Activated CD4-positive, alpha-beta T cell treated with anti-CD3 and anti-CD28 coated beads for 24 hours (primary cell): ENCODE measurements around the gene LGALSL.

Experiments
- DNase-seq, 2 donors: peaks; one replicate each; pipeline ENCODE4 v3.0.0-alpha.2; 2020; ENCODE audit warnings: low read depth in 2 of 2

LGALSL gene

DNA sequence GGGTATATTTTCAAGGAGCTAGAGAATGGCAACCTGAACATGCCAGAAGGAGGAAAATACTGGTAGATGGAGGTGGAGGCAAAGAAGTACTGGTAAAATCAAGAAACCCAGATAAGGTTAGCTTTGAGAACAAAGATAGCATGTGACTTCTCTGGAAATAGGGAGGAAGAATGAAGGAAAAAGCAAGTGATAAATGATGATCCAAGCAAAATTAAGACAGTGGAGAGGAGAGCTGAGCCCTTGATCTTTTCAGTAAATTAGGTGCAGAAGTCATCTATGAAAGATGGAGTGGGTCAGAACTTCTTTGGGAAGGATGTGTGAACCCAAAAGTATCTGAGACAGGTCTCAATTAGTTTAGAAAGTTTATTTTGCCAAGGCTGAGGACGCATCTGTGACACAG, 44.5 kb downstream of the LGALSL start:
- no peak for DNase-seq

DNA sequence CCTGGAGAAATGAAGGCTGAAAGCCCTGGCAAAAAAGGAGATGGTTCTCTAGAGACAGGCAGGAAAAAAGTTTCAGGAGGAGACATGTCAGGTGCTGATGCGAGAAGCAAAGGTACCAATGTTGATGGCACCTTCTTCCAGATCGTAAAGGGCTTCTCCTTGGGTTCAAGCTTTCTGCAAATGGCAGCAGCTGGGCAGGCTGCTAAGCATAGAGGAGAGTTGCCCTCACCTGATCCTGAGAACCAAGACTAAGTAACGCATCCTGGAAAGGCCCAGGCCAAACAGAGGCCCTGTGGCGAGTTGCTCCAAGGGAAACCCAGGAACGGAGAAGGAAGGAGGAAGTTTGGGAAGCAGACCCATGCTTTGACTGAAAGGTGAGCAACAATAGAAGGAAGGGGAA, 46.6 kb downstream of the LGALSL start:
- no peak for DNase-seq

DNA sequence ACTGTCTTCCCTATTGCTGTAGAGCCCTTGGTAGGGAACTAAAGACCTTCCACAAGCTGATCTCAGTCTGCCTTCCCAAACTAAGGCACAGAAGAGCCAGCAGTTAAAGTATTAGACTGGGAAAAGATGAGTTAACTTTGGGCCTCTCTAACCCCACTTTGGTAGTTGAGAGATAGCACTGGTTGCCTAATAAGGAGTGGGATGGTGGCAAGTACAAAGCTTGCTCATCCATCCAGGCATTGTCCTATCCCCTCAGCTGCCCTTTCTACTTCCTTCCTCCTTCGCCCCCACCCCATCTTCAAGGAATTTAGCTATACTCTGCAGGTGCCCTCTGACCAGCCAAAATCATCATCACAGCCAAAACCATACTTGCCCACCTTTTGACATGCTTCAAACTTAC, 48.0 kb downstream of the LGALSL start:
- no peak for DNase-seq

DNA sequence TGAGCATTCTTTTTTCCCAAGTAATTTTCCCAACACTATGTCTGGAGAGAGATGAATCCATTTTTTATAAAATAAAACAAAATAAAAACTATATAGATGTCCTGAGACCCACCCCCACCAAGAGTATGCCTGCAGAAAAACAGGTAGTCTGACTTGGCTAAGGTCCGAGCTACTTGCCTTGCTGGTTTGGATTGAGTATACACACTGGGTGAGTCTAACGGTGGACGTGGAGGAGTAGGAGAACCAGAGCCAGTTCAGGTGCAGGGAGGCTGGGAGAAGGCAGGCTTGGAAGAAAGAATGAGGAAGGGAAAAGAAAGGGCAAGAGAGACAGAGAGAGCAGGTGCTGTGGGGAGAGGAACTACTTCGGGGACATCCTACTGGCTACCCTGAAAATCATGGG, 48.9 kb downstream of the LGALSL start:
- no peak for DNase-seq

DNA sequence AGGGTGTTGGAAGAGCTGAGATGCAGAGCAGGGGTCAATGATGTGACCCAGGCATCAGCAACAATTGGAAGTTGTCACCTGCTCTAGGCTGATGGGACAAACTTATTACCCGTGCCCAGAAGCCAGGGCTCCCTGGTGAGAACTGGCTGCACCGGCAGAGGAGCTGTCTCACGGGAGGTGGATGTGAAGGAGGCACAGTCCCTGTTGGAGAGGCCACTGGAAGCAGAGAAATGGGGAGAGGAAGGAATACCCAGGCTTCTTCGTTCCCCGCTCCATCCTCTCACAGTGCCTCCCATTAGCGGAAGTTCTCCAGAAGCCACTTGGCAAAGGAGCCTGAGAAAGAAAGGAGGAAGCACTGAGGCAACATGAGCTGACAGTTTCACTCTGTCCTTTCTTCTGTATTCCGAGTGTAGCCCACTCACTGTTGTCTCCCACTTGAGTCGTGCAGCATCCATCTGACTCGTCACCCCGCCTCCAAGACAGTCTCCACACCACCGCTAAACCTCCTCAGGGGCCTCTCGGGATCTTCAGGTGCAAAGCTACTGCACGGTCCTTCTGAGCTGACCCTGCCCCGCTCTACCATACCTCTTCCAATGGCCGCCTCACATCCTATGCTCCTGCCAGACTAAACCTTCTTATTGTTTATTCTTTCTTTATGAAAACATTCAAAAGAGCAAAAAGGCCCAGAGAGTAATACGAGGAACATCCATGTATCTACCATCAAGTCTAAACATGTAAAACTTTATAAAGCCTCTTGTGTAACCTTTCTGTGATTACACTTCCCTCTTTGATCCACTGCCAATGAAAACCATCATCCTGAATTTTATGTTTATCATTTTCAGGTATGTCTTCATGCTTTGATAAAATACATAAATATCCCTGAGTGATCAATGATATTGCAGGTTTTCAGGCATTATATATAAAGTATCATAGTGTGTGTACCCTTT, 51.1 kb downstream of the LGALSL start:
- no peak for DNase-seq

DNA sequence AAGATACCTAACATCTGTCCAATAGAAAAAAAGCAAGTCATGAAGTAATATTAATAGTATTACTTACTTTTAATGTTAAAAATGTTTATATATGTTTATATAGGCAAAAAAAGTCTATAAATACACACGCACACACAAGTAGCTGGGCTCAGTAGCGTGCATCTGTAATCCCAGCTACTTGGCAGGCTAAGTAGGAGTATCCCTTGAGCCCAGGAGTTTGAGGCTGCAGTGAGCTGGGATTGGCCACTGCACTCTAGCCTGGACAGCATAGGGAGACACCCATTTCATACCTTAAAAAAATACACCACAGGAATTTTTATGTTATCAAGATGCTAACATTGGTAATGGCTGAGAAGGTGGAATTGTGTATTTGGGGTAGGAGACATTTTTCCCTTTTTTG, 52.7 kb downstream of the LGALSL start:
- DNase-seq = no peak
